Fibroblast of skin of scalp (primary cell): Measurements from ENCODE around the gene SPTBN2.

ENCODE experiments used
- DNase-seq: peaks from one replicate; pipeline ENCODE4 v3.0.0-alpha.2; 2013

The SPTBN2 gene

GRCh38 chr11:66638177-66639065 is 90.6 kb downstream of the SPTBN2 start, which contains the start of gene RBM4:
Gene RBM4 (plus strand): TSS chr11:66638703. CDS start chr11:66639712, 1,009 bp downstream.
- peak; percentile 100 for DNase-seq

- no peak for DNase-seq
Measured at GRCh38 chr11:66637557-66638176, 91.3 kb downstream of the SPTBN2 start.

GRCh38 chr11:66636411-66636810 is 92.6 kb downstream of the SPTBN2 start:
- DNase-seq, result no peak
